ENCODE measurements around the gene PRF1. TPM values are rescaled to one million over a fixed set of nuclear protein-coding genes. Genes with fewer than 3 reads are reported as not detected.
"Not testable (repeated sequence)": the region's sequence is repeated elsewhere in the genome, so short reads cannot be mapped to it uniquely, and the experiment has no call there.

Gene PRF1
- not detected for total RNA-seq

GRCh38 chr10:70602665-70603448 lies at the start of gene PRF1:
Gene PRF1, minus strand, starts transcription at chr10:70602741. Its CDS starts 1,839 bp downstream, at chr10:70600902.
- no peak for DNase-seq (ENCODE audit: low spot score in 2 of 2)
- FAIRE-seq: no peak

- FAIRE-seq: no peak
- DNase-seq (ENCODE audit: low spot score in 2 of 2): no peak
These were observed 49.1 kb upstream of the PRF1 start for GRCh38 chr10:70651661-70652060.

- no peak for DNase-seq (ENCODE audit: low spot score in 2 of 2)
- no peak for FAIRE-seq
These were observed 48.2 kb upstream of the PRF1 start for GRCh38 chr10:70650718-70651117.

- no peak for FAIRE-seq
- no peak for DNase-seq (ENCODE audit: low spot score in 2 of 2)
These were observed 47.6 kb upstream of the PRF1 start for GRCh38 chr10:70650104-70650503.

GRCh38 chr10:70649526-70649925 lies 47.0 kb upstream of the PRF1 start:
- no peak for FAIRE-seq
- DNase-seq (ENCODE audit: low spot score in 2 of 2): no peak

GRCh38 chr10:70648427-70648826 lies 45.9 kb upstream of the PRF1 start:
- no peak for FAIRE-seq
- no peak for DNase-seq (ENCODE audit: low spot score in 2 of 2)

GRCh38 chr10:70647086-70647485 lies 44.5 kb upstream of the PRF1 start:
- DNase-seq (ENCODE audit: low spot score in 2 of 2) (no peak), FAIRE-seq (no peak)

- FAIRE-seq; DNase-seq (ENCODE audit: low spot score in 2 of 2): not testable (repeated sequence)
These were observed 42.4 kb upstream of the PRF1 start for GRCh38 chr10:70644959-70645358.

- FAIRE-seq; DNase-seq (ENCODE audit: low spot score in 2 of 2): not testable (repeated sequence)
These were observed 40.7 kb upstream of the PRF1 start for GRCh38 chr10:70643272-70643671.

GRCh38 chr10:70639640-70640383 lies 37.3 kb upstream of the PRF1 start:
- DNase-seq (ENCODE audit: low spot score in 2 of 2); FAIRE-seq: not testable (repeated sequence)

GRCh38 chr10:70634515-70634914 lies 32.0 kb upstream of the PRF1 start:
- not testable (repeated sequence) for FAIRE-seq; DNase-seq (ENCODE audit: low spot score in 2 of 2)

GRCh38 chr10:70634011-70634410 lies 31.5 kb upstream of the PRF1 start:
- no peak for FAIRE-seq
- no peak for DNase-seq (ENCODE audit: low spot score in 2 of 2)

GRCh38 chr10:70631735-70632134 lies 29.2 kb upstream of the PRF1 start:
- FAIRE-seq; DNase-seq (ENCODE audit: low spot score in 2 of 2): not testable (repeated sequence)

- no peak for DNase-seq (ENCODE audit: low spot score in 2 of 2)
- FAIRE-seq: no peak
These were observed 26.8 kb upstream of the PRF1 start for GRCh38 chr10:70629338-70629737.

GRCh38 chr10:70626056-70626455 lies 23.5 kb upstream of the PRF1 start:
- DNase-seq (ENCODE audit: low spot score in 2 of 2) (no peak), FAIRE-seq (no peak)

GRCh38 chr10:70622981-70623844 lies 20.7 kb upstream of the PRF1 start:
- DNase-seq (ENCODE audit: low spot score in 2 of 2) (no peak), FAIRE-seq (no peak)

- DNase-seq (ENCODE audit: low spot score in 2 of 2) (no peak), FAIRE-seq (no peak)
These were observed 20.0 kb upstream of the PRF1 start for GRCh38 chr10:70622541-70622940.

GRCh38 chr10:70621503-70622078 lies 19.1 kb upstream of the PRF1 start:
- no peak for FAIRE-seq
- DNase-seq (ENCODE audit: low spot score in 2 of 2): no peak

GRCh38 chr10:70620020-70620289 lies 17.4 kb upstream of the PRF1 start:
- FAIRE-seq: no peak
- no peak for DNase-seq (ENCODE audit: low spot score in 2 of 2)

- DNase-seq (ENCODE audit: low spot score in 2 of 2) (no peak), FAIRE-seq (peak; percentile 55)
These were observed 16.9 kb upstream of the PRF1 start for GRCh38 chr10:70619271-70620019.

All from frontal cortex (tissue), 4 donors.